ENCODE results near the gene CACNA2D3.
A peak's percentile ranks its signal among the peaks of the same experiment; 100 is the strongest.

CACNA2D3 gene

GRCh38 chr3:54374214-54374852, 252.0 kb downstream of the CACNA2D3 start:
- DNase-seq (ENCODE audit: low spot score) = peak; percentile 5

GRCh38 chr3:54376142-54376807, 253.9 kb downstream of the CACNA2D3 start:
- DNase-seq (ENCODE audit: low spot score) = no peak

- no peak for DNase-seq (ENCODE audit: low spot score)
These were observed 254.7 kb downstream of the CACNA2D3 start for GRCh38 chr3:54376939-54377578.

- DNase-seq (ENCODE audit: low spot score) = no peak
These were observed 255.8 kb downstream of the CACNA2D3 start for GRCh38 chr3:54378184-54378583.

GRCh38 chr3:54384279-54384678, 261.9 kb downstream of the CACNA2D3 start:
- no peak for DNase-seq (ENCODE audit: low spot score)

GRCh38 chr3:54390582-54390981, 268.2 kb downstream of the CACNA2D3 start:
- no peak for DNase-seq (ENCODE audit: low spot score)

GRCh38 chr3:54393150-54393549, 270.8 kb downstream of the CACNA2D3 start:
- no peak for DNase-seq (ENCODE audit: low spot score)

GRCh38 chr3:54408328-54408727, 286.0 kb downstream of the CACNA2D3 start:
- DNase-seq (ENCODE audit: low spot score) = no peak

- DNase-seq (ENCODE audit: low spot score) = no peak
These were observed 299.6 kb downstream of the CACNA2D3 start for GRCh38 chr3:54421943-54422342.

- DNase-seq (ENCODE audit: low spot score) = no peak
These were observed 301.9 kb downstream of the CACNA2D3 start for GRCh38 chr3:54424292-54424691.

- DNase-seq (ENCODE audit: low spot score) = no peak
These were observed 304.0 kb downstream of the CACNA2D3 start for GRCh38 chr3:54426381-54426780.

- DNase-seq (ENCODE audit: low spot score) = no peak
These were observed 305.1 kb downstream of the CACNA2D3 start for GRCh38 chr3:54427501-54427900.

- peak; percentile 24 for DNase-seq (ENCODE audit: low spot score)
These were observed 305.9 kb downstream of the CACNA2D3 start for GRCh38 chr3:54427941-54428871.

GRCh38 chr3:54432975-54433374, 310.6 kb downstream of the CACNA2D3 start:
- no peak for DNase-seq (ENCODE audit: low spot score)

- no peak for DNase-seq (ENCODE audit: low spot score)
These were observed 311.5 kb downstream of the CACNA2D3 start for GRCh38 chr3:54433846-54434245.

GRCh38 chr3:54434756-54435155, 312.4 kb downstream of the CACNA2D3 start:
- DNase-seq (ENCODE audit: low spot score) = no peak

GRCh38 chr3:54437271-54437670, 314.9 kb downstream of the CACNA2D3 start:
- no peak for DNase-seq (ENCODE audit: low spot score)

- no peak for DNase-seq (ENCODE audit: low spot score)
These were observed 321.3 kb downstream of the CACNA2D3 start for GRCh38 chr3:54443561-54444161.

GRCh38 chr3:54445630-54446029, 323.3 kb downstream of the CACNA2D3 start:
- DNase-seq (ENCODE audit: low spot score) = no peak

GRCh38 chr3:54447427-54447826, 325.1 kb downstream of the CACNA2D3 start:
- no peak for DNase-seq (ENCODE audit: low spot score)

- no peak for DNase-seq (ENCODE audit: low spot score)
These were observed 332.5 kb downstream of the CACNA2D3 start for GRCh38 chr3:54454806-54455205.

GRCh38 chr3:54458357-54458756, 336.0 kb downstream of the CACNA2D3 start:
- DNase-seq (ENCODE audit: low spot score) = no peak
